GM12892 (cell line): ENCODE measurements around the gene ZGPAT.
"Not testable (repeated sequence)": the region's sequence is repeated elsewhere in the genome, so short reads cannot be mapped to it uniquely, and the experiment has no call there.

ENCODE experiments used
- DNase-seq: peaks from one replicate; pipeline ENCODE4 v3.0.0; 2011; ENCODE audit not compliant: insufficient read length
- FAIRE-seq: peaks from 2 replicates; lab custom pipeline; 2011; peaks lifted over from hg19 to GRCh38; lab: Jason Lieb, UNC
- POLR2A ChIP-seq: IDR thresholded peaks from 2 replicates; pipeline ENCODE4 v1.6.1; 2011; ENCODE audit warnings: low read depth, low read length, control low read depth
- POLR2AphosphoS5 ChIP-seq: IDR thresholded peaks from 2 replicates; pipeline ENCODE4 v1.6.1; 2011; ENCODE audit warnings: low read depth, low read length, control low read depth
- TAF1 ChIP-seq: IDR thresholded peaks from 2 replicates; pipeline ENCODE4 v1.6.1; 2011; ENCODE audit warnings: low read depth, mild to moderate bottlenecking, control low read depth, low read length, borderline replicate concordance

Gene ZGPAT

GRCh38 chr20:63664861-63665594, 42.8 kb upstream of the ZGPAT start:
- no peak for DNase-seq
- TF ChIP-seq POLR2A (no peak), POLR2AphosphoS5 (no peak), TAF1 (no peak)
- FAIRE-seq = no peak

GRCh38 chr20:63665708-63666107, 42.1 kb upstream of the ZGPAT start:
- TF ChIP-seq POLR2A (no peak), TAF1 (no peak), POLR2AphosphoS5 (no peak)
- FAIRE-seq = no peak

GRCh38 chr20:63667858-63668257, 40.0 kb upstream of the ZGPAT start:
- FAIRE-seq (no peak), DNase-seq (no peak)
- TF ChIP-seq POLR2AphosphoS5 = no peak
- TF ChIP-seq POLR2A = no peak
- no peak for TF ChIP-seq TAF1

More at GRCh38 chr20:63665708-63666107, 42.1 kb upstream of the ZGPAT start:
- no peak for DNase-seq

- FAIRE-seq (no peak), DNase-seq (no peak)
- TF ChIP-seq TAF1 (no peak), POLR2AphosphoS5 (no peak), POLR2A (no peak)
Observed at GRCh38 chr20:63668351-63668750, 39.5 kb upstream of the ZGPAT start.

GRCh38 chr20:63671695-63672094, 36.1 kb upstream of the ZGPAT start:
- DNase-seq, FAIRE-seq: not testable (repeated sequence)

GRCh38 chr20:63672666-63673065, 35.2 kb upstream of the ZGPAT start:
- TF ChIP-seq TAF1 (no peak), POLR2A (no peak), POLR2AphosphoS5 (no peak)
- FAIRE-seq = no peak

GRCh38 chr20:63673951-63674350, 33.9 kb upstream of the ZGPAT start:
- FAIRE-seq (no peak), DNase-seq (no peak)
- TF ChIP-seq TAF1 = no peak
- TF ChIP-seq POLR2AphosphoS5 = no peak

More at GRCh38 chr20:63672666-63673065, 35.2 kb upstream of the ZGPAT start:
- DNase-seq = no peak

GRCh38 chr20:63675681-63676368, 32.0 kb upstream of the ZGPAT start:
- DNase-seq (no peak), FAIRE-seq (no peak)
- TF ChIP-seq TAF1 = no peak
- no peak for TF ChIP-seq POLR2A
- no peak for TF ChIP-seq POLR2AphosphoS5

GRCh38 chr20:63678071-63678470, 29.8 kb upstream of the ZGPAT start:
- no peak for FAIRE-seq
- TF ChIP-seq POLR2A (no peak), POLR2AphosphoS5 (no peak)
- DNase-seq = no peak

GRCh38 chr20:63678667-63679465, 29.0 kb upstream of the ZGPAT start:
- no peak for DNase-seq
- no peak for TF ChIP-seq POLR2A
- no peak for TF ChIP-seq TAF1
- no peak for TF ChIP-seq POLR2AphosphoS5

GRCh38 chr20:63679799-63680305, 28.0 kb upstream of the ZGPAT start:
- FAIRE-seq = no peak
- TF ChIP-seq TAF1 (no peak), POLR2A (no peak), POLR2AphosphoS5 (no peak)
- DNase-seq = no peak

More at GRCh38 chr20:63678667-63679465, 29.0 kb upstream of the ZGPAT start:
- FAIRE-seq = no peak

GRCh38 chr20:63680427-63680826, 27.4 kb upstream of the ZGPAT start:
- TF ChIP-seq POLR2A = no peak
- no peak for TF ChIP-seq TAF1
- TF ChIP-seq POLR2AphosphoS5 = no peak

More at GRCh38 chr20:63680427-63680826, 27.4 kb upstream of the ZGPAT start:
- no peak for DNase-seq
- no peak for FAIRE-seq
